GM12801 (cell line): ENCODE results near the gene CCDC138.

Source experiments
- TF ChIP-seq, protein P1 (sequence below): IDR thresholded peaks from one replicate; pipeline ENCODE4 v1.5.1; 2011; ENCODE audit warnings: control low read depth; ENCODE audit not compliant: insufficient read length; ENCODE audit errors: extremely low read depth

Gene CCDC138

GRCh38 chr2:108910011-108910431 lies 123.5 kb downstream of the CCDC138 start:
- TF ChIP-seq, protein P1, sequence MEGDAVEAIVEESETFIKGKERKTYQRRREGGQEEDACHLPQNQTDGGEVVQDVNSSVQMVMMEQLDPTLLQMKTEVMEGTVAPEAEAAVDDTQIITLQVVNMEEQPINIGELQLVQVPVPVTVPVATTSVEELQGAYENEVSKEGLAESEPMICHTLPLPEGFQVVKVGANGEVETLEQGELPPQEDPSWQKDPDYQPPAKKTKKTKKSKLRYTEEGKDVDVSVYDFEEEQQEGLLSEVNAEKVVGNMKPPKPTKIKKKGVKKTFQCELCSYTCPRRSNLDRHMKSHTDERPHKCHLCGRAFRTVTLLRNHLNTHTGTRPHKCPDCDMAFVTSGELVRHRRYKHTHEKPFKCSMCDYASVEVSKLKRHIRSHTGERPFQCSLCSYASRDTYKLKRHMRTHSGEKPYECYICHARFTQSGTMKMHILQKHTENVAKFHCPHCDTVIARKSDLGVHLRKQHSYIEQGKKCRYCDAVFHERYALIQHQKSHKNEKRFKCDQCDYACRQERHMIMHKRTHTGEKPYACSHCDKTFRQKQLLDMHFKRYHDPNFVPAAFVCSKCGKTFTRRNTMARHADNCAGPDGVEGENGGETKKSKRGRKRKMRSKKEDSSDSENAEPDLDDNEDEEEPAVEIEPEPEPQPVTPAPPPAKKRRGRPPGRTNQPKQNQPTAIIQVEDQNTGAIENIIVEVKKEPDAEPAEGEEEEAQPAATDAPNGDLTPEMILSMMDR: no peak

- TF ChIP-seq, protein P1: no peak
These were observed 124.2 kb downstream of the CCDC138 start for GRCh38 chr2:108910541-108911396.

- TF ChIP-seq, protein P1: no peak
These were observed 124.8 kb downstream of the CCDC138 start for GRCh38 chr2:108911401-108911800.

DNA sequence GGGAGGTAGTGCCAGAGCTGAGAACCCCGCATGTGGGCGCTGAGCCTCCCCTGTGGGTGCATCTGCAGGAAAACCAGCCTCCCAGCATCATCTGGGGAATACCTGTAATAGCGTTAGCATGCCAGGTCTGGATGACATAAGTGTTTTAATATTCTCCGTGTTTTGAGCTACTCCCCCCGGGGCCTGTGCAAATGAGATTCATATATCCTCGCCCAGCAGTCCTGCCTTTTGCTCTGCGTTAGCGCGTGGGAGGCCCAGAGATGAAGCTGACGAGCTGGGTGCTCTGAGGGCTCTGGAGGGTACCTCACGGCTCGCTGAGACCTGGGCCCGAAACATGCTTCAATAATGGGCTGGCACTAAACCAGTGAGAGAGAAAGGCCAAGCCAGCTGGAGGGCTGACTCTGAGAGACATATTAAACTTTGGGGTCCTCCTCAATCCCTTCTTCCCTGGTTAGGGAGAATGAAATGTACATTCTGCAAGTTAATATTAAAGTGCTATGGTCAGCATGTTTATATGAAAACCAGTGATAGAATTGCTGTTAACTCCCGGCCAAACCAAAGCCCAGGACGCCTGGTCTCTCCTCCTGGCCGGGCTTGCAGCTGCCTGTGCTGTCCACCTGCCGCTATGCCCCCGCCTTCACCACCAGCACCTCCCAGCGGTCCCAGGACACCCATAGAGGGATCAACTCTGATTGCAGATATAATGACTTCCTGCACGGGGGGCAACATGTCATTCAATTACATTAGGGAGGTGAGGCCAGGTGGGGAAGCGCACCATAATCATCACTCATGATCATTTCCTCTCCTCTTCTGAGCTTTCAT lies 125.4 kb downstream of the CCDC138 start:
- TF ChIP-seq, protein P1: no peak

DNA sequence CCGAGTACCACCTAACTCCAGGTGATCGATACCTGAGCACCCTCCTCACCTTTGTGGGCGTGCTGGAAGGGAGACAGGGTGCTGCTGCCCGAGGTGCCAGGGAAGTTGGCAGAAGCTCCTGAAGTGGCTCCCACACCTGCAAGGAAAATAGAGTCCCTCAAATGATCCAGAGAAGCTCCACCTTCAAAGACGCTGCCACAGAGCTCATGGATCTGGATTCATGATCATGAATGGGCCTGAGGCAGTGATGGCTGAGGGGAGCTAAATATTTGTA lies 126.0 kb downstream of the CCDC138 start:
- TF ChIP-seq, protein P1: no peak

- TF ChIP-seq, protein P1: no peak
These were observed 129.7 kb downstream of the CCDC138 start for GRCh38 chr2:108916122-108916795.

GRCh38 chr2:108916796-108917421 lies 130.3 kb downstream of the CCDC138 start:
- TF ChIP-seq, protein P1: no peak
